Fibroblast of lung (primary cell): Measurements from ENCODE around the gene RPS28. TPM values are rescaled to one million over a fixed set of nuclear protein-coding genes. Genes with fewer than 3 reads are reported as not detected.
"Not testable (repeated sequence)": the region's sequence is repeated elsewhere in the genome, so short reads cannot be mapped to it uniquely, and the experiment has no call there.

Source experiments
- DNase-seq, 2 donors: peaks; one replicate each; pipeline versions ENCODE4 v3.0.0 to v3.0.0-alpha.2; 2010; ENCODE audit warnings: low read depth in 2 of 2
- H2AFZ ChIP-seq: 2 replicates; pipeline ENCODE4 v1.5.1; 2012; ENCODE audit warnings: low read length, control low read depth, inconsistent platforms
- H3K27ac ChIP-seq: 2 replicates; pipeline ENCODE4 v1.5.1; 2011; ENCODE audit warnings: low read length, control low read depth; ENCODE audit not compliant: insufficient read depth
- H3K27me3 ChIP-seq: 2 replicates; pipeline ENCODE4 v1.5.1; 2011; ENCODE audit warnings: mild to moderate bottlenecking, low read length; ENCODE audit not compliant: control insufficient read depth, insufficient read depth
- H3K36me3 ChIP-seq: 2 replicates; pipeline ENCODE4 v1.5.1; 2011; ENCODE audit warnings: low read length; ENCODE audit not compliant: control insufficient read depth, insufficient read depth
- H3K4me1 ChIP-seq: 2 replicates; pipeline ENCODE4 v1.5.1; 2011; ENCODE audit warnings: low read length; ENCODE audit not compliant: control insufficient read depth, insufficient read depth; ENCODE audit errors: extremely low read depth
- H3K4me2 ChIP-seq: 2 replicates; pipeline ENCODE4 v1.5.1; 2011; ENCODE audit warnings: low read length, control low read depth; ENCODE audit not compliant: insufficient read depth; ENCODE audit errors: extremely low read depth
- H3K4me3 ChIP-seq, 4 experiments: fragments of 200-600 bp in 1 of 4; sonication (generic) in 1 of 4; replicated peaks in 1 of 4; 2 replicates each; pipeline ENCODE4 v1.5.1; 2011 to 2016; ENCODE audit warnings: low read length in 4 of 4, low read depth in 3 of 4, mild to moderate bottlenecking in 3 of 4, control low read depth in 2 of 4, inconsistent platforms in 1 of 4, mixed read lengths in 1 of 4; ENCODE audit not compliant: insufficient read depth in 1 of 4; ENCODE audit errors: control extremely low read depth in 1 of 4
- H3K79me2 ChIP-seq: 2 replicates; pipeline ENCODE4 v1.5.1; 2012; ENCODE audit warnings: mild to moderate bottlenecking, low read length, inconsistent platforms; ENCODE audit not compliant: control insufficient read depth, insufficient read depth
- H3K9ac ChIP-seq: 2 replicates; pipeline ENCODE4 v1.5.1; 2011; ENCODE audit warnings: mild to moderate bottlenecking, low read length, control low read depth; ENCODE audit not compliant: insufficient read depth
- H3K9me3 ChIP-seq: 2 replicates; pipeline ENCODE4 v1.5.1; 2012; ENCODE audit warnings: low read depth, low read length; ENCODE audit not compliant: control insufficient read depth, insufficient read depth
- H4K20me1 ChIP-seq: 2 replicates; pipeline ENCODE4 v1.5.1; 2011; ENCODE audit warnings: low read length; ENCODE audit not compliant: control insufficient read depth, insufficient read depth; ENCODE audit errors: extremely low read depth
- CTCF ChIP-seq, 2 donors: IDR thresholded peaks in 1 of 2; conservative IDR thresholded peaks in 1 of 2; 1 replicate in 1 of 2; 2 replicates in 1 of 2; pipeline ENCODE4 v1.5.1; 2011 to 2012; ENCODE audit warnings: low read length in 2 of 2, control low read depth in 1 of 2, inconsistent platforms in 1 of 2, low read depth in 1 of 2, mild to moderate bottlenecking in 1 of 2
- EZH2 ChIP-seq: IDR thresholded peaks from 2 replicates; pipeline ENCODE4 v1.5.1; 2012; ENCODE audit warnings: low read length, control low read depth, mild to moderate bottlenecking; ENCODE audit errors: missing control alignments
- polyA plus RNA-seq, 2 donors: library from polyadenylated mRNA; depleted of rRNA in 1 of 2; stranded (reverse) in 1 of 2; unstranded in 1 of 2; fragments of >200 nt; gene quantifications; 2 replicates each; pipeline ENCODE4 v1.2.1, GENCODE V29; 2011 to 2012; ENCODE audit warnings: missing spikeins in 1 of 2
- total RNA-seq: library from RNA; depleted of rRNA; stranded (reverse); fragments of >200 nt; gene quantifications from 2 replicates; pipeline ENCODE4 v1.2.1, GENCODE V29; 2014

The RPS28 gene
- total and polyA plus RNA-seq, 2 donors (not counting 1 experiment from before 2014, with no cell fraction given) = 216 to 286 TPM

- H4K20me1 ChIP-seq = no peaks in the 10 kb centered on the region
- no peak for DNase-seq
- peak overlapping the region; percentile 43 for H3K27ac ChIP-seq
- TF ChIP-seq EZH2 = no peak
- no peak for TF ChIP-seq CTCF (conservative IDR thresholded peaks at IDR 0.05 in 1 of 2, IDR thresholded peaks at IDR 0.05 in 1 of 2; ENCODE audit: low read depth in 1 of 2, low read length in 2 of 2)
- H3K27me3 ChIP-seq = no peaks in the 10 kb centered on the region
- no peaks in the 10 kb centered on the region for H3K9me3 ChIP-seq
- H3K4me3 ChIP-seq = peak overlapping the region in 2 of 4 experiments; percentile 60 to 65
- H3K4me1 ChIP-seq = peaks cover 9% of the 10 kb centered on the region
- H2AFZ ChIP-seq = no peak overlapping the region
- H3K9ac ChIP-seq = no peak overlapping the region
- peaks cover 7% of the 10 kb centered on the region for H3K36me3 ChIP-seq
- H3K79me2 ChIP-seq = no peaks in the 10 kb centered on the region
- peak overlapping the region; percentile 87 for H3K4me2 ChIP-seq
These were observed 12.4 kb upstream of the RPS28 start for GRCh38 chr19:8308891-8309291.

GRCh38 chr19:8310342-8311055 lies 10.8 kb upstream of the RPS28 start:
- DNase-seq = no peak
- H4K20me1 ChIP-seq = no peaks in the 10 kb centered on the region
- H3K27ac ChIP-seq = no peak overlapping the region
- H3K4me3 ChIP-seq = no peak overlapping the region
- H3K79me2 ChIP-seq = no peaks in the 10 kb centered on the region
- H3K9ac ChIP-seq = no peak overlapping the region
- peaks cover 9% of the 10 kb centered on the region for H3K36me3 ChIP-seq
- H2AFZ ChIP-seq = no peak overlapping the region
- no peak overlapping the region for H3K4me2 ChIP-seq
- H3K9me3 ChIP-seq = no peaks in the 10 kb centered on the region
- H3K4me1 ChIP-seq = peaks cover 9% of the 10 kb centered on the region
- TF ChIP-seq CTCF (conservative IDR thresholded peaks at IDR 0.05 in 1 of 2, IDR thresholded peaks at IDR 0.05 in 1 of 2; ENCODE audit: low read depth in 1 of 2, low read length in 2 of 2) = no peak
- no peak for TF ChIP-seq EZH2
- no peaks in the 10 kb centered on the region for H3K27me3 ChIP-seq

GRCh38 chr19:8311461-8312260 lies 9.6 kb upstream of the RPS28 start:
- no peak overlapping the region for H3K4me2 ChIP-seq
- H3K27me3 ChIP-seq = no peaks in the 10 kb centered on the region
- H3K36me3 ChIP-seq = peaks cover 10% of the 10 kb centered on the region
- no peaks in the 10 kb centered on the region for H3K79me2 ChIP-seq
- TF ChIP-seq EZH2 (no peak), CTCF (conservative IDR thresholded peaks at IDR 0.05 in 1 of 2, IDR thresholded peaks at IDR 0.05 in 1 of 2; ENCODE audit: low read depth in 1 of 2, low read length in 2 of 2) (no peak)
- H3K9ac ChIP-seq = no peak overlapping the region
- no peak overlapping the region for H3K4me3 ChIP-seq
- H3K9me3 ChIP-seq = no peaks in the 10 kb centered on the region
- H3K4me1 ChIP-seq = peaks cover 9% of the 10 kb centered on the region
- no peak for DNase-seq
- H2AFZ ChIP-seq = no peak overlapping the region
- H4K20me1 ChIP-seq = no peaks in the 10 kb centered on the region
- no peak overlapping the region for H3K27ac ChIP-seq

GRCh38 chr19:8314981-8315640 lies 6.2 kb upstream of the RPS28 start:
- not testable (repeated sequence) for H3K27me3 ChIP-seq, H2AFZ ChIP-seq, H3K27ac ChIP-seq, H3K4me2 ChIP-seq, H3K4me1 ChIP-seq, H3K9ac ChIP-seq, H3K9me3 ChIP-seq, H4K20me1 ChIP-seq, H3K36me3 ChIP-seq, H3K4me3 ChIP-seq, H3K79me2 ChIP-seq, DNase-seq
